ENCODE measurements around the gene CD200R1L.

DNA sequence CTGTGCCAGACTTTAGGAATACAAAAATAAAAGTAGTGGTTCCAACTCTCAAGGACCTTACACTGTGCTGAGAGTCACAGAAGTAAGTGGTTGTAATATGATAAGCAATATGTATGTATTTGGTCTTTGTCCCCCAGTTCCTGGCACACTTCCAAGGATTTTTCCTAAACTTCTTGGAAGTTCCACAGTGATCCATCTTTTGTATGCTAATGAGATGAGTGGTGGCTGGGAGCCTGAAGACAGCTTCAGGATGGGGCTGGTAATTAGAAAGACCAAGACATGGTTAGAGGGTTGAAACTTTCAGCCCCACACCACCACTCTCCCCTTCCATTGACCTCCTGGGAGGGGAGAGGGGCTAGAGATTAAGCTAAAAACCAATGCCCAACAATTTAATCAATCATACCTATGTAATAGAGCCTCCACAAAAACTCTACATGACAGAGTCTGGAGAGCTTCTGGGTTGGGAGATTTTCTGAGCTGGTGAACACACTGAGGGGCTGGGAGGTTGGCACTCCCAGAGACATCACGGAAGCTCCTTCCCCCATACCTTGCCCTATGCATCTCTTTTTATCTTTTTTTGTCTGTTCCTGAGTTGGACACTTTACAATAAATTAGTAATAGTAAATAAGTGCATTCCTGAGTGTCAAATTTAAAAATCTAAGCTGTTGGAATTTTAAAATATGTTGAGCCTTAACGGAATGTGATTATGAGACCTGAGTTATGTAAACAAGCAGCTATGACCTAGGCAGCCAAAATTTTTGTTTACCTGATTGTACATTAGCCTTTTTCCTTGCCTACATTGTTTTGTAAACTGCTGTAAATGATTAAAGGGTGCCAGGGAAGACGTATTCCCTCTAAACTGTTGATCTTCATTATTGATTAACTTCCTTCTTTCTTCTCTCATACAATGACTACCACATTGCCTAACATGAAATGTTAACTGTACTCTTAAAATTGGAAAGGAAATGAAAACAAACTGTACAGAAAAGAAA, 24.3 kb downstream of the CD200R1L start:
- no peak for TF ChIP-seq POLR2AphosphoS5 (IDR thresholded peaks at IDR 0.05; ENCODE audit: low read depth, low read length)
- no peak for TF ChIP-seq SIN3A (IDR thresholded peaks at IDR 0.05; ENCODE audit: borderline replicate concordance, insufficient read depth, low read length)
- TF ChIP-seq, protein P1, sequence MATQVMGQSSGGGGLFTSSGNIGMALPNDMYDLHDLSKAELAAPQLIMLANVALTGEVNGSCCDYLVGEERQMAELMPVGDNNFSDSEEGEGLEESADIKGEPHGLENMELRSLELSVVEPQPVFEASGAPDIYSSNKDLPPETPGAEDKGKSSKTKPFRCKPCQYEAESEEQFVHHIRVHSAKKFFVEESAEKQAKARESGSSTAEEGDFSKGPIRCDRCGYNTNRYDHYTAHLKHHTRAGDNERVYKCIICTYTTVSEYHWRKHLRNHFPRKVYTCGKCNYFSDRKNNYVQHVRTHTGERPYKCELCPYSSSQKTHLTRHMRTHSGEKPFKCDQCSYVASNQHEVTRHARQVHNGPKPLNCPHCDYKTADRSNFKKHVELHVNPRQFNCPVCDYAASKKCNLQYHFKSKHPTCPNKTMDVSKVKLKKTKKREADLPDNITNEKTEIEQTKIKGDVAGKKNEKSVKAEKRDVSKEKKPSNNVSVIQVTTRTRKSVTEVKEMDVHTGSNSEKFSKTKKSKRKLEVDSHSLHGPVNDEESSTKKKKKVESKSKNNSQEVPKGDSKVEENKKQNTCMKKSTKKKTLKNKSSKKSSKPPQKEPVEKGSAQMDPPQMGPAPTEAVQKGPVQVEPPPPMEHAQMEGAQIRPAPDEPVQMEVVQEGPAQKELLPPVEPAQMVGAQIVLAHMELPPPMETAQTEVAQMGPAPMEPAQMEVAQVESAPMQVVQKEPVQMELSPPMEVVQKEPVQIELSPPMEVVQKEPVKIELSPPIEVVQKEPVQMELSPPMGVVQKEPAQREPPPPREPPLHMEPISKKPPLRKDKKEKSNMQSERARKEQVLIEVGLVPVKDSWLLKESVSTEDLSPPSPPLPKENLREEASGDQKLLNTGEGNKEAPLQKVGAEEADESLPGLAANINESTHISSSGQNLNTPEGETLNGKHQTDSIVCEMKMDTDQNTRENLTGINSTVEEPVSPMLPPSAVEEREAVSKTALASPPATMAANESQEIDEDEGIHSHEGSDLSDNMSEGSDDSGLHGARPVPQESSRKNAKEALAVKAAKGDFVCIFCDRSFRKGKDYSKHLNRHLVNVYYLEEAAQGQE (IDR thresholded peaks at IDR 0.05; ENCODE audit: insufficient read depth in 1 of 2, low read depth in 2 of 2, low read length in 2 of 2) = no peak
- TF ChIP-seq TAF1 (IDR thresholded peaks at IDR 0.05; ENCODE audit: borderline replicate concordance, insufficient read depth, low read length) = no peak
- no peak for TF ChIP-seq FOXP2 (optimal IDR thresholded peaks at IDR 0.05; ENCODE audit: borderline replicate concordance, extremely low read depth, extremely low read length, insufficient read depth)

All from PFSK-1 (cell line).